ENCODE results near the gene SLC1A3. TPM values are rescaled to one million over a fixed set of nuclear protein-coding genes. Genes with fewer than 3 reads are reported as not detected.

SLC1A3 gene
- total RNA-seq, 1 experiment from 2014 or later: 0.03 TPM

DNA sequence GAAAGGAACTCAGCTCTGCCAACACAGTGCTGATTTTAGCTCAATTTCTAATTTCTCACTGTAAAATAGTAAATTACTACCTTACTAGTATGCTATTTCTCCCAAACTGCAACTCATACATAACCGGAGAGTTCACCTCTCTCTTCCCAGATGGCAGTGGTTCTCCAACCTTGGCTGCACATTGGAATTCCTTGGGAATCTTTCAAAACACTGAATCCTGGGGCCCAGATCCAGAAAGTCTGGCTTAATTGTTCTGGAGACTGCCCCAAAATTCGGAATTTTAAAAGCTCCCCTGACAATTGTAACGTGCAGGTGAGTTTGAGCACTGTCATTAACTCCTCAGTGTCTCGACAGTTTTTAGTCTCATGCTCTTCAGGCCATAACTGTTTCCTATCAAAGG, 100.3 kb downstream of the SLC1A3 start:
- Histone ChIP-seq H3K4me3 (no peak overlapping the region), H3K27me3 (peaks cover 10% of the 10 kb centered on the region), H3K36me3 (no peaks in the 10 kb centered on the region), H3K9me3 (no peaks in the 10 kb centered on the region)
- DNase-seq: no peak

DNA sequence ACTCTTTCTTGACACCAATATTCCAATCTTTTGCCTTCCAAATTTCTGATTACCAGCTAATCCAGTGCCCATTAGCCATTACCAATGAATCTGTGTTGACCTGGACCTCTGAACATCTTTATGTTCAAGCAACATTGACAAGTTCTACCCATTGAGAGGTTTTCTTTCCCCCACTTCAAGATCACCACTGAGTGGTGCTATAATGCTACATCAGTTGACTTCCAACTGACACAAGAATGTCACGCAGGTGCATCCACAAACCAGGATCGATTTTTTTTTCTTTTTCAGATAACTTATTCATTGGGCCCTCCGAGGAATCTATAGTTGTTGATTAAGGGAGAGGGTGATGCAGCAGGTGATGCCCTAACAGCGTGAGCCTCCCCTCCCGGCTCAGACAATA, 102.6 kb downstream of the SLC1A3 start:
- H3K9me3 ChIP-seq: no peaks in the 10 kb centered on the region
- no peaks in the 10 kb centered on the region for H3K27me3 ChIP-seq
- DNase-seq: no peak
- H3K36me3 ChIP-seq: no peaks in the 10 kb centered on the region
- no peak overlapping the region for H3K4me3 ChIP-seq

DNA sequence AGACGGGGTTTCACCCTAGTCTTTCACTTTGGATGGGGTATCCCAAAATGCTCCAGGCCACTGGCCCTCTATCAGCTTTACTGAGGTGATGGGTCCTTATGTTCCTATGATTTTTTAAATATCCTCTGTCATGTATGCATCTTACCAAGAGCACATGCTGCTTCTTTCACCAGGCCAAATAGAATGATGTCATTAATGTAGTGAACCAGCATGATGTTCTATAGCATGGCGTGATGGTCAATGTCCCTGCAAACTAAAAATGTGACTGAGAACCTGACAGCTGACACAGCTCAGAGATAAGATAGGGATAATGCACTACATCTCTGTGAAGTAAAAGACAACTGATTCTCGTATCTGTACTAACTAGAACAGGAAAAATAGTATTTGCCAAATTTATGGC, 103.6 kb downstream of the SLC1A3 start:
- Histone ChIP-seq H3K36me3 (no peaks in the 10 kb centered on the region), H3K9me3 (no peaks in the 10 kb centered on the region), H3K4me3 (no peak overlapping the region), H3K27me3 (no peaks in the 10 kb centered on the region)
- no peak for DNase-seq

DNA sequence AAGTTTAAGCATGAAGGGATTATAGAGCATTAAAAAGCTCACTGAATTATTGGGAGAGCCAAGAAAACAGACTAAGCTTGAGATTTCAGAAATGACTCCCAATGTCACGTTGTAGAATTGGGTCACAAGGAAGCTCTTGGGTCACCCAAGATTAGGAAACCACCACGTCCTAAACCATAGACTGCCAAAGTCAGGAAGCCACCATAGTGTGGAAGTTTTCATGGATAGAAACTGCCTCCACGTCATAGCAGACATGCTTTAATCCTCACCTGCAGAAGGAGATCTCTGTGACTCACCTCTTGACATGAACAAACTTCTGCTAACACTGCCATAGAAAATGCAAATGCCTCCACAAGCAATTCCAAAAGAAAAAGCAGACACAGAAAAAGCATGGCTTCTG, 106.3 kb downstream of the SLC1A3 start:
- no peaks in the 10 kb centered on the region for H3K27me3 ChIP-seq
- DNase-seq: no peak
- no peaks in the 10 kb centered on the region for H3K36me3 ChIP-seq
- H3K4me3 ChIP-seq: no peak overlapping the region
- H3K9me3 ChIP-seq: no peaks in the 10 kb centered on the region

DNA sequence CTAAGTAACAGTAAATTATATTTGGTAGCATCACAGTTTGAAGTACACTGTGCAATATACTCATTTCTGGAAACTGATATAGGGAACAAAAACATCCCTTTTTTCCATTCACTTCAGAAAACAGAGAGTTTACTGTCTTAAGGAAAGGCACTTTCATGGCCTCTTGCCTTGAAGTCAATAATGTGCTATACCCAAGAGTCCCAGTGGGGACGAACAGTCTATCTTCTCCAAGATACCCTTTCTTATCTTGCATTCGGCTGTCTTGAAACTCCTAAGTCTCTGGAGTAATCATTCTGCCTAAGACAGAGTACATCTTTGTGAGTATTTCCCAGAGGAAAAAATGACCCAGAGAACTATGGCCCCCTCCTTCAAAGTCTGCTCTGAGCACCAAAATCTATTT, 107.1 kb downstream of the SLC1A3 start:
- no peaks in the 10 kb centered on the region for H3K36me3 ChIP-seq
- H3K4me3 ChIP-seq: no peak overlapping the region
- H3K27me3 ChIP-seq: no peaks in the 10 kb centered on the region

DNA sequence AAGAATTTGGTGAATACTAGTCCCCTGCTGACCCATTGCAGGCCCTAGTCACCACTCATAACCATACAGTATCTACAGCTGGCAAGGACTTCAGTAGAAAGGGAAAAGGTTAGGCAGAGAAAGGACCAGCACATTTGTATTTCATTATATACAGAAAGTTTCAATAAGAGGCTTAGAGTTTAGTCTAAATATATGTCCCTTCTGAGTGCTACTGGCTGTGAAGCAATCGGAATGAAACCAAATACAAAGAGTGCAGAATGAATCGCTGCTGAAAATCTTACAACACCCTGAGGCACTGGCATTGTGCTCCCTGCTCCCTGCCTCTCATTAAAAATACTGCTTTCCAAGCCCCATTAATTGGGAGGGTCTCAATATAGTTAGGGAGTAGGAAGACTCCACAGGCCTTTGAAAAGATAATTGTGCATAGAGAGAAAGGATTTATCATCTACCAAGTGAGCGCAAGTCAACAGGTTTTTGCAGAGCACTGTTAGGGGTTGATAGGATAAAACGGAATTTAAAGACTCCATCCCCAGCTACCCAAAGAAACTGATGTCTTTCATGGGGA, 110.8 kb downstream of the SLC1A3 start:
- Histone ChIP-seq H3K4me3 (no peak overlapping the region), H3K9me3 (no peaks in the 10 kb centered on the region), H3K27me3 (no peaks in the 10 kb centered on the region), H3K36me3 (no peaks in the 10 kb centered on the region)
- DNase-seq: no peak

More for the DNA sequence above, 107.1 kb downstream of the SLC1A3 start:
- H3K9me3 ChIP-seq: no peaks in the 10 kb centered on the region
- DNase-seq: no peak

DNA sequence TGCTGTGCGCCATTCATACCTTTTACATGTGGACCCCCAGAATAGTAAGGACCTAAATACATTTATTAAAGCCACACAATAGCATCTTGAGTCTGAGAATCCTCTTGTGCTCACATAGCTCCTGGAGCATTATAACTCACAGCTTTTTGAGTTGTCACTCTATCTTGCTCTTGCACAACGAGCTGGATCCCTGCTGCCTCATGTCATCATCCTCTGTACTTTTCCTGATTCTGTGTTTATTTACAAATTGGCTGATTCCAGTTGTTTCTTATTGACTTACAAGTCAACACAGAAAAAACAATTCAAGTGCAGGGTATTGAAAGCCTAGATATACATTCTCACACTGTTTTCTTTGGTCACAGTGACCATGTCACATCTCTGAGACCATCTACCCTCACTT, 112.9 kb downstream of the SLC1A3 start:
- H3K27me3 ChIP-seq: no peaks in the 10 kb centered on the region
- H3K4me3 ChIP-seq: no peak overlapping the region
- no peaks in the 10 kb centered on the region for H3K9me3 ChIP-seq
- no peak for DNase-seq
- no peaks in the 10 kb centered on the region for H3K36me3 ChIP-seq

DNA sequence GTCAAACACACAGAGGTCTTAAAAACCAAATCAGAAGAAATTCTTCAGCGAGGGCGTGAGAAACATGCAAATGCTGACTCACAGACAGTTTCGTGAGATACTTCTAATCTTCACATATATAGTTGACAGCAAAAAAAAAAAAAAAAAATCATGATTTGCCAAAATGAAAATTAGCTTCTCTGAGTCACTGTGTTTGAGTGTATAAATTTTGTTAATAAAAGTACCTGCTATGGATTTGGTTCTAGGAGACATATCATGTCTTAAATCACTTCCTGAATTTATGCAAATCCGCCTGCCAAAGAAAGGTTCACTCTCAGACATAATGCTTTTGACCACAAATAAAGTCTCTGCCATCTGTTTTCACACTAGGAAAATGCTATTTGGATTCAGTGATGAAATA, 114.3 kb downstream of the SLC1A3 start:
- Histone ChIP-seq H3K27me3 (no peaks in the 10 kb centered on the region), H3K36me3 (no peaks in the 10 kb centered on the region), H3K4me3 (no peak overlapping the region), H3K9me3 (no peaks in the 10 kb centered on the region)
- no peak for DNase-seq

DNA sequence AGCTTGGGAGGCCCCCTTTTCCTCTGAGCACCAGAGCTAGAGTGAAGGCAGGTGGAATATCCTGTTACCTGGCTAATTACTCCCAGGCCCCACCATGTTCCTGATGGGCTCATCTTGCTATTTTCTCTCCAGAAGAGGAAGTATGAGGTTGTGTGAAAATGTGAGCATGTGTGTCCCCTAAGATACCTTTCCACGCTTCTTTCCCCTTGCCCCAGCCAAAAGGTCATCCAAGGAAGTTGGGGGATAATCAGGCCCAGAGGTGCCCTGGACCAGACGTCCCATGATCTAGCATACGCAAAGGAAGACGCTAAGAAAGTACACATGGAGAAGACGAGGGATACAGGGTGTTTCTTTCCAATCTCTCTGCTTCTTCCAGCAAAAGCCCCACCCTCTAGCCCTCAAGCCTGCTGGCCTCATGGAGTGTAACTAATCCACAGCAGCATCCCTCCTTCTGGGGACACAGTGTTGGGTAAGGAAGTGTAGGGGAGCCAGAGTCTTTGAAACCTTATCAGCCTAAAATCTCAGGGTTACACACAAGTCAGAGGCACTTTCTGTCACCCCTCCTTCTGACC, 115.3 kb downstream of the SLC1A3 start:
- Histone ChIP-seq H3K36me3 (no peaks in the 10 kb centered on the region), H3K4me3 (no peak overlapping the region), H3K9me3 (no peaks in the 10 kb centered on the region), H3K27me3 (no peaks in the 10 kb centered on the region)
- no peak for DNase-seq

DNA sequence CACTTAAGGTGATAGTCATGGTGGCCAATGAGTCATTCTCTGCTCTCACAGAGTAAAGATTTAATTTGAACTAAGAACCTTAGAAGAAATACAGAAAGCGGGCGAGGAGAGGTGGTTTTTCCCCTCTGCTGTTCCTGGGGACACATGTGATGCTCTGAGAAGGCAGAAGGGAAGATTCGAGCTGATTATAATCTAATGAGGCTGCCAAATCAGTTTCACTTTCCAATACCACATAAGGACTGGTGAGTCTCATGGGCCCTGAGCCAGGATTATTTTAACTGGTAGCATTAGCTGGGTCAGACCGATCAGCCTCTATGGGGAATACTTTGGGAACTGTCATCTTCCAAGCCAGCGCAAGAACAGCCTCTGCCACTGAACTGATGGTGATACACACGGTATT, 116.5 kb downstream of the SLC1A3 start:
- H3K9me3 ChIP-seq: no peaks in the 10 kb centered on the region
- no peaks in the 10 kb centered on the region for H3K36me3 ChIP-seq
- DNase-seq: no peak
- no peak overlapping the region for H3K4me3 ChIP-seq
- H3K27me3 ChIP-seq: no peaks in the 10 kb centered on the region

DNA sequence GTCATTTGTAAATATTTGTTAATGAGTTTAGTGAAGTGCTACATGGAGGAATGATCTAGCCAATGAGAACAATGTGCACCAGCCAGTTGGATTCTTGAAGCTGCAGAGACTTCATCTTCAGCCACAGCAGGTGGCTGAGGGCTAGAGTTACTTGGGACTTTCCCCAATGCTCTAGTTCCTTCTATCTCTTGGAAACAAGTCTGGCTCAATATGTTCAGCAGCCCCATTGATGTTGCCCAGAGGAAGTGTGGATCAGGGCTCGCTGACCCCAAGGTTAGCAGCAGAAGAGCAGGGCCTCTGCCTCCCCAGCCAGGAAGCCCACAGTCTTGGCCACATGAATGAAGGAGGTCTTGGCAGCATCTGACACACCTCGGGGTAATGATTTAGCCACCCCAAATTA, 117.5 kb downstream of the SLC1A3 start:
- Histone ChIP-seq H3K36me3 (no peaks in the 10 kb centered on the region), H3K9me3 (no peaks in the 10 kb centered on the region), H3K27me3 (no peaks in the 10 kb centered on the region), H3K4me3 (no peak overlapping the region)
- no peak for DNase-seq

DNA sequence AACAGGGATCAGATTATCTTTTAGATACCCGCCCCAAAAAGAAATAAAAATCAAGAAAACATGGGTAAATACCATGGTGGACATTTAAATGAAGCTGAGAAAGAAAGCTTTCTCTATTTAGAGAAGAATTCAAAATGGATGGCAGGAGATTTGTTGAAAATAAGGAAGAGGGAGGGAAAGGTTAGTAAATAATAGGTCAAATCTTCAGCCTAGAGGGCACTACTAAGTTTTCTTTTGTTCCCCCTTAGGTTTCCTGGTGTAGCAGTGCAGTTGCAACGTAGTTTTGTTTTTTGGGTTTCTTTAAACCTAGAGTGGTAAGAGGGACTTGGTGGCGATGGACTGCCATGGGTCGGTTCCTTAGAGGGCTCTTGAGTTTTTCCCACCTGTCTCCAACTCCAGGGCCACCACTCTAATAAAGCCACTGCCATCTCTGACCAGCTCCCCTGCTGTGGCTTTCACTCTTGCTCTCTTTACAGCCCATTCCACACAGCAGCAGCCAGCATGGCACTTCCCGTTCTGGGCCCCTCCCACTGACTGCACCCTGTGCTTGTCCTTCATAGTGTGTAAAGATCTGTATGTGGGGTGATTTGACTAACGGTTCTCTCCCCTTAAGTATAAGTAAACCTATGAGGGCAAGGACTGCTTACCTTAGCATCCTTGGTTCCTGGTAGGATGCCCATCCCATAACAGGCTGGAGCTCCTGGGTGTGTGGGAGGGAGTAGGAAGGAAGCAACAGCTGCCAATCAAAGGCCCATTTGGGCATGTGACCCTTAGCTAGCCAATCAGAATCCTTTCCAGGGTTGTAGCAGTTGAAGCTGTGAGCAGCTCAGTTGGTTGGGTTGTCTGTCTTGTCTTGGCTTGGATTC, 118.3 kb downstream of the SLC1A3 start:
- Histone ChIP-seq H3K27me3 (no peaks in the 10 kb centered on the region; the same call in 1 of the 2 replicates), H3K36me3 (no peaks in the 10 kb centered on the region), H3K4me3 (no peak overlapping the region), H3K9me3 (no peaks in the 10 kb centered on the region)
- peak; percentile 11 for DNase-seq

DNA sequence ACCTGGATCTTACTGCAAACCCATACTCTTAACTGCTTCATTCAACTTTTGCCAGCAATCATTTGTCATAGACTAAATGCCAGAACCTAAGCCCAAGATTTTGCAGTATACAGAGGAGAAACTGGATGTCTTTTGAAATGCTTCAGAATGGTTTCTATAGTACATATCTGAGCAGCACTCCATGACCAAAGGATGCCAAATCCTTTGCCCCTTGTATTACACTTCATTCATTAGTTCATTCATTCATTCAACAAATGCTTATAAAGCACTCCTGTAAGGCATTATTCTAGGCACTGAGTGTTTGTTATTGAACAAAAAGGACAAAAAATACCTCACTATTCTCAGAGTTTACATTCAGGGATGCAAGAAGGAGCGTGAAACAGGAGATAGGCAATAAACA, 119.9 kb downstream of the SLC1A3 start:
- no peak for DNase-seq
- Histone ChIP-seq H3K4me3 (no peak overlapping the region), H3K27me3 (no peaks in the 10 kb centered on the region; the same call in 1 of the 2 replicates)

DNA sequence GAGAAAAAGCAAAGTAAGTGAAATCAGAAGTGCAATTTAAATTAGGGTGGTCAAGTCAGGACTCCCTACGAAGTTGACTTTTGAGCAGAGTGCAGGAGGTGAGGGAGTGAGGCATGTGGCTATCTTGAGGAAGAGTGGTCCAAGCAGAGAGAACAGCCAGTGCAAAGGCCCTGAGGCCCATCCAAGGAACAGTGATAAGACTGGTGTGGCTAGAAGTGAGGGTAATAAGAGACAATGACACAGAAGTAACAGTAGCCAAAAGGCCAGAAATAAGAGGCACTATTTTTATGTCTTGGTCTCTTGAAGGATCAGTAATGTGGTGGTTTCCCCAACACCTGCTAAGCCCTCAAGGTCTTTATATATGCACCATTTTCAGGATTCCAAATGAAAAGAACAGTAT, 120.4 kb downstream of the SLC1A3 start:
- no peak for DNase-seq
- Histone ChIP-seq H3K27me3 (no peaks in the 10 kb centered on the region; the same call in 1 of the 2 replicates), H3K4me3 (no peak overlapping the region), H3K36me3 (no peaks in the 10 kb centered on the region), H3K9me3 (no peaks in the 10 kb centered on the region)

More for the DNA sequence above, 119.9 kb downstream of the SLC1A3 start:
- H3K36me3 ChIP-seq: no peaks in the 10 kb centered on the region
- no peaks in the 10 kb centered on the region for H3K9me3 ChIP-seq

DNA sequence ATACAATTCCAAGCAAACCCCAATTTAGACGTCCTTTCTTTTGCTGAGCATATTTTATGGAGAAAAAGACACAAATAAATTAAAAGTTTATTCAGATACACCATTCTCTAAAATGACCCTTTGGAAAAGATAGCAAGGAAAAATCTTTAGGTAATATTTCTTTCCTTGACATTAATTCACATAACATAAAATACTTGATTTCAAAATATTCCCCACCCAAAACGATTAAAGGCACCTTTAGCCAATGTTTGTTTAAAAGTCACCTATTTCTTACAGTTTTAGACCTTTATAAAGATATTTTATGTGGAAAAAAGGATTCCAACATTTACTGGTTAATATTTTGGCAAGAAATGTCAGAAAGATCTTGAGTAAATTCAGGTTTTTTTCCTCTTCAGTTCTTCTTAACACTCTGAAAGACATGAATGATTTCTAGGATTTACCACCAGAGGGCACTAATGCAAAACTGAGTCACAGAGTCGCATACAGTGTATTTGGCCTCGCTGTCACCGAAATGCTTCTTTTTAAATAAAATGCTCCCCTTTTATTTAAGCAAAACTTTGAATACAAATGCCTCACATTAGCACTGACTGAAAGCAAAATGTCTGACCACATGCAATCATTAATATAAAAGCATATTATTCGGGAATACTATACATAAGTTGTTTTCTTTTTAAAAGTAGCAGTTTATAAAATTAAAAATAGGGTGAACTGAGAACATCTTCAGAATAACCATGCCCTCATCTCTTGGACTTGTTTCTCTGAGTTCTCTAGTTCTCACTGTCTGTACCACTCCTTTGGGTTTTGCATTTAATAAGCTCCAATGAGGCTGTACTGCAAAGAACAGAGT, 122.5 kb downstream of the SLC1A3 start:
- Histone ChIP-seq H3K27me3 (no peaks in the 10 kb centered on the region; the same call in 1 of the 2 replicates), H3K9me3 (no peaks in the 10 kb centered on the region), H3K4me3 (no peak overlapping the region), H3K36me3 (no peaks in the 10 kb centered on the region)
- no peak for DNase-seq

DNA sequence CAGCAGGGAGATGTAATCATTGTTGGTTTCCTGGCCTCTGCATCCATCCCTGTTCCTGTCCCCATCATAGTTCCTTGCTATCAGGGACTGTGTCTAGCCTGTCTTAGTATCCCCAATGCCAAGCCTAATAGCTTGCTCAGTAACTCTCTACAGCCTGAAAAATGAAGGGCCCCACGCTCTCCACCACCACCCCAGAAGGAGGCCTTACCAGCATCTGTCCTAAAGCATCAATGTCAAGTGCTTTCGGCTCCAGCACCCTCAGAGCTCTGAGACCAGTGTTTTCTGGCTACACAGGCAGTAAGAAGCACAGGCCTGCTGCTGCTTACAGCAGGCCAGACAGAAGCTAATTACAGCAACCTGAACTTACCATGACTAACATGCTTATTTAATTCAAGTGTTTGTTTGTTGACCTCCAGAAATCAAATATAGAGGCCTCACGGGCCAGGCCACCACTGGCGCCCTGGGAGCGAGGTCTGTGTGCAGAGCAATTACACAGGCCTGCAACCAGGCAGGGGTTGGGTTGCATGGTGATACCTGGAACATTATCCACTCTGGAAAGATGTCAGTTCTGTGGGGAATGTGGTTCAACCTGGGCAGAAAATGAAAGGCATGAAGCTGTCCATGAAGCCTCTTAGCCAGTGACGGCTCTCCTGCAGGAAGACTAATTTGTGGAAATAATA, 124.3 kb downstream of the SLC1A3 start:
- Histone ChIP-seq H3K27me3 (peaks cover 7% of the 10 kb centered on the region; the same call in 1 of the 2 replicates), H3K9me3 (no peaks in the 10 kb centered on the region), H3K4me3 (no peak overlapping the region), H3K36me3 (no peaks in the 10 kb centered on the region)
- no peak for DNase-seq
